ENCODE data around the gene AVEN.
"Not testable (repeated sequence)": the region's sequence is repeated elsewhere in the genome, so short reads cannot be mapped to it uniquely, and the experiment has no call there.

Gene AVEN

GRCh38 chr15:33840615-33841014 lies 198.4 kb downstream of the AVEN start:
- DNase-seq, result no peak

DNA sequence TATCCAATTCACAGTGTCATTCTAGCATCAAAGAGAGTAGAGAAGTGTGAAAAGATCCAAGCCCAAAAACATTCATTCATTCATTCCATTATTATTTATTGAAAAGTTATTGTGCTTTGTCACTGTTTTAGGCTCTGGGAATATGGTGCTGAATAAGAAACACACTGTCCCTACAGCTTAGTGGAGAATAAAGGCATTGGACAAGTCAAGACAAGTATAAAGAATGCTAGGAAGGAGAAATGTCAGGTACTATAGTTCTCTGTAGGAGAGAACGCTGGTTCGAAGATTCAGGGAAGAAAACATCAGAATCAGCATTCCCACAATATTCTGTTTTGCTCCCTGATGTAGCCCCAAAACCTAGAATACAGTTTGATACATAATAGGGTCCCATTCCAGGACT lies 199.5 kb downstream of the AVEN start:
- no peak for DNase-seq

GRCh38 chr15:33837294-33837693 lies 201.7 kb downstream of the AVEN start:
- DNase-seq, result no peak

GRCh38 chr15:33834892-33835743 lies 203.9 kb downstream of the AVEN start:
- DNase-seq, result no peak

- no peak for DNase-seq
These were observed 207.4 kb downstream of the AVEN start for GRCh38 chr15:33831646-33832045.

GRCh38 chr15:33830351-33830750 lies 208.7 kb downstream of the AVEN start:
- DNase-seq, result no peak

GRCh38 chr15:33826201-33826600 lies 212.8 kb downstream of the AVEN start:
- no peak for DNase-seq

- no peak for DNase-seq
These were observed 213.6 kb downstream of the AVEN start for GRCh38 chr15:33825453-33825852.

DNA sequence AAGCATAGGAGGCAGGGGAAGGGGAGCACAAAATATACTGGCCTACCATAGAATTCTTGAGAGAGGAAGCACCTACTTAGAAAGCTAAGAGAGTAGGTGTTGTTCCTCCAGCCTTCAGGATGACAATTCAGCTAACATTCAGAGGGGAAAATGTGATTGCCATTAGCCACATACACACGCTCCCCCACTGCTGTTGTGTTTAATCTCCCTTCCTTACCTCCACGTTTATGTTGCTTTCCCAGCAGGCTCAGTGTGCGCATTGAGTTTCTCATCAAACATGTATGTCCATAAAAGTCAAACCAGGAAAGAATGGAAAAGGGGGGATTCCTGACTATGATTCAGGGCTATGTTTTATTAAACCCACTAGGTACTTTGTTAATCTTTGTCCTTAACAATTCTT lies 215.9 kb downstream of the AVEN start:
- DNase-seq, result no peak

DNA sequence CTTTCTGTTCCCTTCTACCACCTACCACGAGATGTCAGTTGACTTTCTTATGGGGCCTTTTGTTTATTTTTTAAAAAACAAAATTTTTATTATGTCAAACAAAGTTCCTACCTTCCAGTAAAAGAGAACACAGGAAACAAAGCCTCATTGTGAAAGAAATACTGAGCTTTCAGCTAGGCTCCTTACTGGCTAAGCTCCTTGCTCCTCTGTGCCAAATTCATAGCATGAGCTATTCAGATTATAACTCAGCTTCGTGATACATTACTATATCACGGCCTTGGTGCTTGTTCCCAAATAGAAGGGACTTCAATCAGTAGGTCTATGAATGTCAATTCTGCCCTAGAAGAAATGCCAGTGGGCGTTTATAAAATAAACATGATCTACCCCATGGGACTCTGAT lies 216.5 kb downstream of the AVEN start:
- DNase-seq, result no peak

DNA sequence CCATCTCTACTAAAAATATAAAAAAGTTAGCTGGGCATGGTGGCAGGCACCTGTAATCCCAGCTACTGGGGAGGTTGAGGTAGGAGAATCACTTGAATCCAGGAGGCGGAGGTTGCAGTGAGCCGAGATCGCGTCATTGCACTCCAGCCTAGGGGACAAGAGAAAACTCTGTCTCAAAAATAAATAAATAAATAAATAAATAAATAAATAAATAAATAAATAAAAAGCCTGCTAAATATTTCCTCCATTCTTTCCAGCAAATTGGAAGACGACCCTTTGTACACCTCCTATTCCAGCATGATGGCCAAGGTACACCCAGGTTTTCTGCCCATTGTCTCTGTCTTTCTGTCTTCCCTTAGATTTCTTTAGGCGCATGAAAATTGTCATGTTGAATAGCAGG lies 219.5 kb downstream of the AVEN start:
- not testable (repeated sequence) for DNase-seq

Data from DMS53 (cell line).